Ishikawa (cell line): ENCODE measurements around the gene TSPO2.

ENCODE experiments used
- CEBPB ChIP-seq: IDR thresholded peaks from 2 replicates; pipeline ENCODE4 v1.6.1; 2012
- CREB1 ChIP-seq: IDR thresholded peaks from 2 replicates; pipeline ENCODE4 v1.6.1; 2012; ENCODE audit warnings: low read depth
- EGR1 ChIP-seq: IDR thresholded peaks from 2 replicates; pipeline ENCODE4 v1.6.1; 2012
- EP300 ChIP-seq: IDR thresholded peaks from 2 replicates; pipeline ENCODE4 v1.6.1; 2012; ENCODE audit warnings: borderline replicate concordance
- FOXM1 ChIP-seq: IDR thresholded peaks from 2 replicates; pipeline ENCODE4 v1.6.1; 2012; ENCODE audit warnings: low read depth, borderline replicate concordance
- NFIC ChIP-seq: IDR thresholded peaks from 2 replicates; pipeline ENCODE4 v1.6.1; 2012
- RAD21 ChIP-seq: IDR thresholded peaks from 2 replicates; pipeline ENCODE4 v1.6.1; 2012; ENCODE audit warnings: low read depth
- TAF1 ChIP-seq: IDR thresholded peaks from 2 replicates; pipeline ENCODE4 v1.6.1; 2012; ENCODE audit warnings: low read depth, mild to moderate bottlenecking
- TCF12 ChIP-seq: IDR thresholded peaks from 2 replicates; pipeline ENCODE4 v1.6.1; 2012; ENCODE audit warnings: low read depth
- TEAD4 ChIP-seq: IDR thresholded peaks from 2 replicates; pipeline ENCODE4 v1.6.1; 2012
- YY1 ChIP-seq: IDR thresholded peaks from 2 replicates; pipeline ENCODE4 v1.6.1; 2012; ENCODE audit warnings: low read depth
- ZBTB7A ChIP-seq: IDR thresholded peaks from 2 replicates; pipeline ENCODE4 v1.6.1; 2012; ENCODE audit warnings: low read depth
- TF ChIP-seq, protein P1 (sequence below): IDR thresholded peaks from 2 replicates; pipeline ENCODE4 v1.6.1; 2012
- TF ChIP-seq, protein P2 (sequence below): IDR thresholded peaks from 2 replicates; pipeline ENCODE4 v1.6.1; 2012; ENCODE audit warnings: low read depth, mild to moderate bottlenecking
- TF ChIP-seq, protein P3 (sequence below): IDR thresholded peaks from 2 replicates; pipeline ENCODE4 v1.6.1; 2012

Gene TSPO2

DNA sequence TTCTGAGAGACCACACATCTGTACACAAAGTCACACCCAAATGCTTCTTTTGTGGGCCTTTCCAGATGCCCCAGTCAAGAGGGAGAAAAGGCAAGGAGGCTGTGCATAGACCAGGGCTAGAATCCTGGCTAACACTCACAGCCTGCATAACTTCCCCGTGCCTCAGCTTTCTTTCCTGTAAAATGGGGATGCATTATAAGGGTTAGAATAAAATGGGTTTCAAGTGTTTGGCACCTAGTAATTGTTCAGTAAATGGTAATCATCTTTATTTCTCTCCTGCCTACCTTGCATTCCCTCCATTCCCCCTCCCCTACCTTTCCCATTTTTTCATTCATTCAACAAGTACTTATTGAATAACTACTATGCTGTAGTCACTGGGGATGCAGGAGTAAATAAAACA, 32.6 kb upstream of the TSPO2 start:
- TF ChIP-seq CREB1: no peak
- TF ChIP-seq EGR1: no peak
- TF ChIP-seq RAD21: no peak
- no peak for TF ChIP-seq TEAD4
- no peak for TF ChIP-seq NFIC
- TF ChIP-seq ZBTB7A: no peak
- TF ChIP-seq TCF12: no peak
- no peak for TF ChIP-seq FOXM1
- TF ChIP-seq CEBPB: no peak
- TF ChIP-seq EP300: no peak
- no peak for TF ChIP-seq TAF1
- TF ChIP-seq, protein P1, sequence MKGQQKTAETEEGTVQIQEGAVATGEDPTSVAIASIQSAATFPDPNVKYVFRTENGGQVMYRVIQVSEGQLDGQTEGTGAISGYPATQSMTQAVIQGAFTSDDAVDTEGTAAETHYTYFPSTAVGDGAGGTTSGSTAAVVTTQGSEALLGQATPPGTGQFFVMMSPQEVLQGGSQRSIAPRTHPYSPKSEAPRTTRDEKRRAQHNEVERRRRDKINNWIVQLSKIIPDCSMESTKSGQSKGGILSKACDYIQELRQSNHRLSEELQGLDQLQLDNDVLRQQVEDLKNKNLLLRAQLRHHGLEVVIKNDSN: no peak
- TF ChIP-seq, protein P2, sequence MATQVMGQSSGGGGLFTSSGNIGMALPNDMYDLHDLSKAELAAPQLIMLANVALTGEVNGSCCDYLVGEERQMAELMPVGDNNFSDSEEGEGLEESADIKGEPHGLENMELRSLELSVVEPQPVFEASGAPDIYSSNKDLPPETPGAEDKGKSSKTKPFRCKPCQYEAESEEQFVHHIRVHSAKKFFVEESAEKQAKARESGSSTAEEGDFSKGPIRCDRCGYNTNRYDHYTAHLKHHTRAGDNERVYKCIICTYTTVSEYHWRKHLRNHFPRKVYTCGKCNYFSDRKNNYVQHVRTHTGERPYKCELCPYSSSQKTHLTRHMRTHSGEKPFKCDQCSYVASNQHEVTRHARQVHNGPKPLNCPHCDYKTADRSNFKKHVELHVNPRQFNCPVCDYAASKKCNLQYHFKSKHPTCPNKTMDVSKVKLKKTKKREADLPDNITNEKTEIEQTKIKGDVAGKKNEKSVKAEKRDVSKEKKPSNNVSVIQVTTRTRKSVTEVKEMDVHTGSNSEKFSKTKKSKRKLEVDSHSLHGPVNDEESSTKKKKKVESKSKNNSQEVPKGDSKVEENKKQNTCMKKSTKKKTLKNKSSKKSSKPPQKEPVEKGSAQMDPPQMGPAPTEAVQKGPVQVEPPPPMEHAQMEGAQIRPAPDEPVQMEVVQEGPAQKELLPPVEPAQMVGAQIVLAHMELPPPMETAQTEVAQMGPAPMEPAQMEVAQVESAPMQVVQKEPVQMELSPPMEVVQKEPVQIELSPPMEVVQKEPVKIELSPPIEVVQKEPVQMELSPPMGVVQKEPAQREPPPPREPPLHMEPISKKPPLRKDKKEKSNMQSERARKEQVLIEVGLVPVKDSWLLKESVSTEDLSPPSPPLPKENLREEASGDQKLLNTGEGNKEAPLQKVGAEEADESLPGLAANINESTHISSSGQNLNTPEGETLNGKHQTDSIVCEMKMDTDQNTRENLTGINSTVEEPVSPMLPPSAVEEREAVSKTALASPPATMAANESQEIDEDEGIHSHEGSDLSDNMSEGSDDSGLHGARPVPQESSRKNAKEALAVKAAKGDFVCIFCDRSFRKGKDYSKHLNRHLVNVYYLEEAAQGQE: no peak
- TF ChIP-seq YY1: no peak

DNA sequence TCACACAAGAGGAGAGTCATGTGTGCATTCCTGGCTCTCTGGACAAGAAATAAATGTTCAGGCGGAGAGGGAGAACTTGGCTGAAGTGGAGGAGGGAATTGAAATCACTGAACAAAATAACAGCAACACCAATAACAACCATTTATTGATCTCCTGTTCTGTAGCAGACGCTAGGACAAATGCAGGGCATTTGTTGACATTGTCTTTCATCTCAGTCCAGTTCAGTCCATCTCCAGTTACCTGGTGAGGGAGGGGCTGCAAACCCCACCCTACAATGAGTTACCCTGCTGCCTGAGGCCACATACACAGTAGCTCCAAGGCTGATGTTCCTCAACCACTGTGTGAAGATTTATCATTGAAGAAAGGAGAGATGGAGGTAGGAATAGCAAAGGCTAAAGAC, 30.6 kb upstream of the TSPO2 start:
- TF ChIP-seq NFIC (no peak), TCF12 (no peak), CEBPB (no peak), RAD21 (no peak), YY1 (no peak), CREB1 (no peak), ZBTB7A (no peak), EGR1 (no peak), TEAD4 (no peak), FOXM1 (no peak), EP300 (no peak), TAF1 (no peak)
- TF ChIP-seq, protein P2: no peak
- TF ChIP-seq, protein P1: no peak
- TF ChIP-seq, protein P3, sequence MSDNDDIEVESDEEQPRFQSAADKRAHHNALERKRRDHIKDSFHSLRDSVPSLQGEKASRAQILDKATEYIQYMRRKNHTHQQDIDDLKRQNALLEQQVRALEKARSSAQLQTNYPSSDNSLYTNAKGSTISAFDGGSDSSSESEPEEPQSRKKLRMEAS: no peak

DNA sequence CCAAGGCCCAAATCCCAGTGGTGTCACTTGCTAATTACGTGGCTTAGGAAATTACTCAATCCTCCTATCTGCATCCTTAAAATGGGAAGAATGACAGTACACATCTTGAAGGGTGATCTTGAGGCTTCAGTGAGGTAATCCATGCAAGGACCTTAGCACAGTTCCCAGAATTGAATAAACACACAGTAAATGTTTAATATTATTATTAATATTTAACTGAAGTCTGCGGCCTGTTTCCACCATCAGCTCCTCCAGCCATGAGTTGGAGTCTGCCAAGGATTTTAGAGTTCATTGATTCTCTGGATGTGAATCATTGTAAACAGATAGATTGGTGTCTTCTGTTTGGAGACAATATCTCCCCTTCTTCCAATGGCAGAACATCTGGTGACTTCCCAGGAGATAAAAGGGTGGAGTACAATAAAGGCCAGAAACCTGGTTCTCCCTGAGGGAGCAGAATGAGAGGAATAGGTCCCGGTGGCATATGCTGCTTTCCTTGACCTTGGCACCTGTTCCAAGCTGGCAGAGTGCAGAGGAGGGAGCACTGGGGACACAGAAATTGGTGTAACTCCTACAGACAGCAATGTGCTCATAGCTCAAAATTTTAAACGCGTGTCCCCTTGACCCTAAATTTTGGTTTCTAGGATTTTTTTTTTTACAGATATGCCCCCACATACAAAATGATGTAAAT, 28.7 kb upstream of the TSPO2 start:
- TF ChIP-seq, protein P3: no peak
- TF ChIP-seq CEBPB (no peak), EP300 (no peak), TCF12 (no peak), ZBTB7A (no peak), TEAD4 (no peak), EGR1 (no peak), RAD21 (no peak), TAF1 (no peak), YY1 (no peak), FOXM1 (no peak), CREB1 (no peak)
- TF ChIP-seq, protein P1: no peak

DNA sequence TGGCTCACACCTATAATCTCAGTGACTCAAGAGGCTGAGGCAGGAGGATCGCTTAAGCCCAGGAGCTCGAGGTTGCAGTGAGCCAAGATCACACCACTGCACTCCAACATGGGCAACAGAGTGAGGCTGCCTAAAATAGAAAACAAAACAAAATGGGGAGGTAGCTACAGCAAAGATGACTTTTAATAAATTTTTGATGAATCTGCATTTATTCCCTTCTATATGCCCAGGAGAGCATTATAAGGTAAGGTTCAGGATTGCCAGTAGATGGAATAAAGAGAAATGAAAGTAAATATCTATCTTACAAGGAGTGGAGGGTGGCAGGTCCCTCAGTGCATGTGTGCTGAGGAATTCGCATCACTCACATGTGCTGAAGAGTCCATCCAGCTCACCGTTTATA, 27.5 kb upstream of the TSPO2 start:
- TF ChIP-seq TAF1: no peak

DNA sequence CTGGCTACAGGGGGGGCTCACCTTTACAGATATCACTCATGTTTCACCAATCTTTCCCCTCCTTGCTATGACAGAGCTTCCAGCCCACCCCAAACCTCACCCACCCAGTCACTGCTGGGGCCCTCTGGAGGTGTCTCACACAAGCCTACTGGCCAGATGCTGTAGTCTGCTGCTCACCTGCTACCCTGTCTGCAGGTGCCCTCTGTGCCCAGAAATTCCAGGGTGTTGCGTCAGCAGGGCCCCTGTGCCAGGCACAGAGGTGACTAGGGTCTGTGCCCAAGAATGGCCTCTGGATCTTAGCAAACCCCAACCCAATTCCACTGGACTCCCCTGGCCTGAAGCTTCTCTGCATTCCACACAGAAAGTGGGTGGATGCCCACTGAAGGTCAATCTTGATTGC, 24.6 kb upstream of the TSPO2 start:
- TF ChIP-seq CREB1 (no peak), ZBTB7A (no peak), NFIC (no peak), EGR1 (no peak), TAF1 (no peak), YY1 (no peak), RAD21 (no peak), EP300 (no peak), FOXM1 (no peak), CEBPB (no peak), TCF12 (no peak)
- TF ChIP-seq, protein P3: no peak
- TF ChIP-seq, protein P2: no peak
